HG03571 (cell line): ENCODE data around the gene MAGI1.

Experiments used
- ATAC-seq: cut with Tn5 transposase; IDR thresholded peaks from one replicate; pipeline ENCODE4 v1.9.1; 2021; ENCODE audit not compliant: unreplicated experiment

The MAGI1 gene

GRCh38 chr3:66015841-66016240, 22.9 kb downstream of the MAGI1 start:
- no peak for ATAC-seq

GRCh38 chr3:66014651-66015050, 24.1 kb downstream of the MAGI1 start:
- no peak for ATAC-seq

- no peak for ATAC-seq
Measured at GRCh38 chr3:66014056-66014455, 24.7 kb downstream of the MAGI1 start.

- no peak for ATAC-seq
Measured at GRCh38 chr3:66012711-66013110, 26.0 kb downstream of the MAGI1 start.

GRCh38 chr3:66010739-66011655, 27.7 kb downstream of the MAGI1 start:
- no peak for ATAC-seq

- ATAC-seq = no peak
Measured at GRCh38 chr3:66010348-66010738, 28.4 kb downstream of the MAGI1 start.

- no peak for ATAC-seq
Measured at GRCh38 chr3:66004244-66004643, 34.5 kb downstream of the MAGI1 start.

GRCh38 chr3:66001626-66002025, 37.1 kb downstream of the MAGI1 start:
- ATAC-seq = no peak

- no peak for ATAC-seq
Measured at GRCh38 chr3:66000506-66000905, 38.2 kb downstream of the MAGI1 start.

GRCh38 chr3:65999606-66000005, 39.1 kb downstream of the MAGI1 start:
- ATAC-seq = no peak

- ATAC-seq = no peak
Measured at GRCh38 chr3:65996589-65996988, 42.1 kb downstream of the MAGI1 start.

GRCh38 chr3:65995515-65995914, 43.2 kb downstream of the MAGI1 start:
- ATAC-seq = no peak

GRCh38 chr3:65995030-65995429, 43.7 kb downstream of the MAGI1 start:
- ATAC-seq = no peak

GRCh38 chr3:65993134-65993900, 45.4 kb downstream of the MAGI1 start:
- ATAC-seq = no peak

GRCh38 chr3:65992106-65992505, 46.6 kb downstream of the MAGI1 start:
- ATAC-seq = no peak

- no peak for ATAC-seq
Measured at GRCh38 chr3:65988411-65989180, 50.1 kb downstream of the MAGI1 start.

- no peak for ATAC-seq
Measured at GRCh38 chr3:65986285-65986684, 52.4 kb downstream of the MAGI1 start.

- ATAC-seq = no peak
Measured at GRCh38 chr3:65984975-65985374, 53.7 kb downstream of the MAGI1 start.

GRCh38 chr3:65983100-65983499, 55.6 kb downstream of the MAGI1 start:
- ATAC-seq = no peak

GRCh38 chr3:65979731-65980130, 59.0 kb downstream of the MAGI1 start:
- ATAC-seq = no peak

GRCh38 chr3:65979162-65979561, 59.6 kb downstream of the MAGI1 start:
- no peak for ATAC-seq
